Body of pancreas (tissue), 4 donors: ENCODE data around the gene TTC27. TPM values are rescaled to one million over a fixed set of nuclear protein-coding genes. Genes with fewer than 3 reads are reported as not detected.

Experiments
- ATAC-seq: fragments of 150-250 bp; one replicate; pipeline ENCODE4 v1.9.1; 2016
- DNase-seq, 4 donors: peaks; one replicate each; pipeline ENCODE4 v3.0.0-alpha.2; 2019
- H3K27ac ChIP-seq, 4 donors: fragments of 200-600 bp; sonication (generic); 1 replicate in 3 of 4; 2 replicates in 1 of 4; pipeline versions ENCODE4 v1.5.1 to v1.6.1; 2016 to 2019; ENCODE audit warnings: mild to moderate bottlenecking in 1 of 4, mixed read lengths in 1 of 4, moderate library complexity in 1 of 4
- H3K27me3 ChIP-seq, 2 donors: fragments of 200-600 bp; sonication (generic); one replicate each; pipeline ENCODE4 v1.6.0; 2016; ENCODE audit warnings: mild to moderate bottlenecking in 1 of 2
- H3K36me3 ChIP-seq, 2 donors: fragments of 200-600 bp; sonication (generic); replicated peaks in 1 of 2; 2 replicates each; pipeline ENCODE4 v1.5.1; 2016; ENCODE audit warnings: low read depth in 2 of 2; ENCODE audit not compliant: insufficient read depth in 1 of 2
- H3K4me1 ChIP-seq: fragments of 200-600 bp; sonication (generic); one replicate; pipeline ENCODE4 v1.6.0; 2016
- H3K4me3 ChIP-seq, 2 donors: fragments of 200-600 bp; sonication (generic); 1 replicate in 1 of 2; 2 replicates in 1 of 2; pipeline ENCODE4 v1.5.1; 2016 to 2019
- H3K9me3 ChIP-seq, 3 donors: fragments of 200-600 bp; sonication (generic); 1 replicate in 2 of 3; 2 replicates in 1 of 3; pipeline ENCODE4 v1.5.1; 2016
- POLR2A ChIP-seq, 3 donors: fragments of 450-650 bp; IDR thresholded peaks; one replicate each; pipeline ENCODE4 v1.6.1; 2016; ENCODE audit warnings: antibody characterized with exemption in 3 of 3, mild to moderate bottlenecking in 2 of 3
- WGBS, 2 donors: methylation state at CpG; one replicate each; pipeline ENCODE4 v1.1.5; 2017; 5-methylcytosine and 5-hydroxymethylcytosine counted together
- intact Hi-C: fragments of 100-400 bp; cut with DNase I; formaldehyde crosslinking; loops from one replicate; pipeline ENCODE4 v1.15.1; 2023
- total RNA-seq, 2 donors: library from RNA; depleted of rRNA; stranded (reverse); fragments of >200 nt; gene quantifications; one replicate each; pipeline ENCODE4 v1.1.0, GENCODE V29; 2016
- TF ChIP-seq, protein P1 (sequence below), 7 experiments: fragments of 450-650 bp in 4 of 7; fragments of 200-600 bp in 3 of 7; sonication (generic) in 3 of 7; IDR thresholded peaks; one replicate each; pipeline ENCODE4 v1.5.1; 2016 to 2019; ENCODE audit warnings: antibody characterized with exemption in 7 of 7

The TTC27 gene
- total RNA-seq, 2 donors from 2014 or later, result 5.6 to 9.3 TPM

- intact Hi-C loops, result no loop called here
- no peak for DNase-seq
- no peak for TF ChIP-seq POLR2A (IDR thresholded peaks at IDR 0.05)
- TF ChIP-seq, protein P1, sequence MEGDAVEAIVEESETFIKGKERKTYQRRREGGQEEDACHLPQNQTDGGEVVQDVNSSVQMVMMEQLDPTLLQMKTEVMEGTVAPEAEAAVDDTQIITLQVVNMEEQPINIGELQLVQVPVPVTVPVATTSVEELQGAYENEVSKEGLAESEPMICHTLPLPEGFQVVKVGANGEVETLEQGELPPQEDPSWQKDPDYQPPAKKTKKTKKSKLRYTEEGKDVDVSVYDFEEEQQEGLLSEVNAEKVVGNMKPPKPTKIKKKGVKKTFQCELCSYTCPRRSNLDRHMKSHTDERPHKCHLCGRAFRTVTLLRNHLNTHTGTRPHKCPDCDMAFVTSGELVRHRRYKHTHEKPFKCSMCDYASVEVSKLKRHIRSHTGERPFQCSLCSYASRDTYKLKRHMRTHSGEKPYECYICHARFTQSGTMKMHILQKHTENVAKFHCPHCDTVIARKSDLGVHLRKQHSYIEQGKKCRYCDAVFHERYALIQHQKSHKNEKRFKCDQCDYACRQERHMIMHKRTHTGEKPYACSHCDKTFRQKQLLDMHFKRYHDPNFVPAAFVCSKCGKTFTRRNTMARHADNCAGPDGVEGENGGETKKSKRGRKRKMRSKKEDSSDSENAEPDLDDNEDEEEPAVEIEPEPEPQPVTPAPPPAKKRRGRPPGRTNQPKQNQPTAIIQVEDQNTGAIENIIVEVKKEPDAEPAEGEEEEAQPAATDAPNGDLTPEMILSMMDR (IDR thresholded peaks at IDR 0.05), result no peak
Measured at GRCh38 chr2:32820701-32821100, 192.9 kb downstream of the TTC27 start.

DNA sequence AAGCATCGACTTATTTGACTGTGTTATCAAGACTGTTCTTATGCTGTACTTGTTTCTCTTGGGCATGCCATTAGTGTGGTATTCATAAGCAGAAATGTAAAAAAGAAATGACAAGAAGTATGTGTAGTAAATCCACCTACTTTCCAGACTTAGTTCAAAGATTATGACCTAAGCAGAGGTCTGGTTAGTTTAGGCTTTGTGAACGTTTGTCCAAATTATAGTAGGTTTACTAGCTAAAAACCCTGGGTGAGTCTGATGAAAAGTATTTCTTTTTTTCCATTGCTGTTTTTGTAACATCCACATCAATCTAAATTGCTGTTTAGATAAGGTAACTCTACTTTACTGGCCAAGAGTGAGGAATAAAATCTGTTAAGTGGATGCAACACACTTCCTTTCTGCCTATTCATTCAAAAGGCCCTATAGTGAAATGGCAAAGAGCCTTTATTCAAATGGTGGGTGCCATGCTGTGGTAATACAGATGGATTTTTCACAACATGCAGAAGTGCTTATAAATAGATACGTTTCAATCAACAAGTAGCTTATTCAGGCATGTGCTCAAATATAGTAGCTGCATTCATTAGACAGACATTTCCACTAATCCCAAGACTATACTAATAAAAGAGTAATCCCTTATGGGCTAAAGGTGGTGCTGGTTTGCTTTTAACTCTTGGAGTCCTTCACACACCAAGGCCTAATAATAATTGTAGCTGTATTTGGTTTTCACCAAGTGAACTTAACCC lies 196.4 kb downstream of the TTC27 start:
- ATAC-seq, result no peak
- 86 to 96% methylated on average over 3 of the region's 3 CpGs for WGBS, 2 donors
- DNase-seq, result no peak
- TF ChIP-seq, protein P1 (IDR thresholded peaks at IDR 0.05), result no peak
- no peak for TF ChIP-seq POLR2A (IDR thresholded peaks at IDR 0.05)
- Histone ChIP-seq H3K4me3 (no peak overlapping the region), H3K36me3 (no peaks in the 10 kb centered on the region), H3K27me3 (no peaks in the 10 kb centered on the region), H3K27ac (no peak overlapping the region), H3K4me1 (no peaks in the 10 kb centered on the region), H3K9me3 (no peaks in the 10 kb centered on the region)
- intact Hi-C loops, result no loop called here

More at GRCh38 chr2:32820701-32821100, 192.9 kb downstream of the TTC27 start:
- H3K4me1 ChIP-seq, result no peaks in the 10 kb centered on the region
- no peaks in the 10 kb centered on the region for H3K9me3 ChIP-seq
- no peak overlapping the region for H3K27ac ChIP-seq
- H3K36me3 ChIP-seq, result no peaks in the 10 kb centered on the region
- 40 to 53% methylated on average over 1 of the region's 1 CpG for WGBS, 2 donors
- no peaks in the 10 kb centered on the region for H3K27me3 ChIP-seq
- no peak overlapping the region for H3K4me3 ChIP-seq
- no peak for ATAC-seq

DNA sequence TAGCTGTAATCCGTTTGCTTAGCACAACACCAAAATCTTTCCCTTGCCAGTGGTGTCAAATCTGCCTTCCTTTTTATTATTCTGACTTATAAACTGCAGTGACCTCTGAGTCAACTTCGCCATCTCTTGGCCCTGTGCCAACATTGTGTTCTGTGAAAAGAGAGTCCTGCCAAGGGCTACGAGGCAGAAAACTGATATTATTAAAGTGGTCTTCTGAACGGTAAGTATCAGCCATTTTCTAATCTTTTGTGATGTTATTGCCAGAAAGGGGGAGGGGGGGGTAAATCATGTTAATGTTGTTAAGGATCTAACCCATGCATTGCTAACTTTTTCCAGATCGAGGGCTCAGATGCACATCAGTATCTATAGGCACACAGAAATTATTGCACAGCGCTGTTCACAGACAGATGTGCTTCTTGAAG lies 197.5 kb downstream of the TTC27 start:
- H3K9me3 ChIP-seq, result no peaks in the 10 kb centered on the region
- H3K27ac ChIP-seq, result no peak overlapping the region
- intact Hi-C loops, result no loop called here
- TF ChIP-seq POLR2A (IDR thresholded peaks at IDR 0.05), result no peak
- TF ChIP-seq, protein P1 (IDR thresholded peaks at IDR 0.05), result no peak
- ATAC-seq (no peak), DNase-seq (peak; percentile 14 to 22 (median 19))
- WGBS, 2 donors, result 53 to 59% methylated on average over 6 of the region's 6 CpGs
- no peaks in the 10 kb centered on the region for H3K4me1 ChIP-seq
- H3K27me3 ChIP-seq, result no peaks in the 10 kb centered on the region
- H3K4me3 ChIP-seq, result no peak overlapping the region
- no peaks in the 10 kb centered on the region for H3K36me3 ChIP-seq

- TF ChIP-seq, protein P1 (IDR thresholded peaks at IDR 0.05), result no peak
- TF ChIP-seq POLR2A (IDR thresholded peaks at IDR 0.05), result no peak
- WGBS, 2 donors, result 54 to 87% methylated on average over 1 of the region's 1 CpG
Measured at GRCh38 chr2:32830196-32830595, 202.3 kb downstream of the TTC27 start.

GRCh38 chr2:32832821-32833220 lies 205.0 kb downstream of the TTC27 start:
- DNase-seq (no peak), ATAC-seq (no peak)
- no peaks in the 10 kb centered on the region for H3K9me3 ChIP-seq
- WGBS, 2 donors, result 59 to 63% methylated on average over 2 of the region's 2 CpGs
- H3K27me3 ChIP-seq, result no peaks in the 10 kb centered on the region
- no peak overlapping the region for H3K27ac ChIP-seq
- no peaks in the 10 kb centered on the region for H3K4me1 ChIP-seq
- H3K36me3 ChIP-seq, result no peaks in the 10 kb centered on the region
- intact Hi-C loops, result no loop called here
- no peak overlapping the region for H3K4me3 ChIP-seq
- no peak for TF ChIP-seq POLR2A (IDR thresholded peaks at IDR 0.05)
- TF ChIP-seq, protein P1 (IDR thresholded peaks at IDR 0.05), result no peak

More at GRCh38 chr2:32830196-32830595, 202.3 kb downstream of the TTC27 start:
- ATAC-seq, result no peak
- intact Hi-C loops, result no loop called here
- Histone ChIP-seq H3K4me1 (no peaks in the 10 kb centered on the region), H3K4me3 (no peak overlapping the region), H3K27ac (no peak overlapping the region), H3K27me3 (no peaks in the 10 kb centered on the region), H3K36me3 (no peaks in the 10 kb centered on the region), H3K9me3 (no peaks in the 10 kb centered on the region)
- no peak for DNase-seq
